Measurements from ENCODE around the gene CHN2. TPM values are rescaled to one million over a fixed set of nuclear protein-coding genes. Genes with fewer than 3 reads are reported as not detected.

Gene CHN2
- polyA plus RNA-seq, 1 of the 3 experiments (the other 2 are of a cell fraction), result 0.02 TPM

DNA sequence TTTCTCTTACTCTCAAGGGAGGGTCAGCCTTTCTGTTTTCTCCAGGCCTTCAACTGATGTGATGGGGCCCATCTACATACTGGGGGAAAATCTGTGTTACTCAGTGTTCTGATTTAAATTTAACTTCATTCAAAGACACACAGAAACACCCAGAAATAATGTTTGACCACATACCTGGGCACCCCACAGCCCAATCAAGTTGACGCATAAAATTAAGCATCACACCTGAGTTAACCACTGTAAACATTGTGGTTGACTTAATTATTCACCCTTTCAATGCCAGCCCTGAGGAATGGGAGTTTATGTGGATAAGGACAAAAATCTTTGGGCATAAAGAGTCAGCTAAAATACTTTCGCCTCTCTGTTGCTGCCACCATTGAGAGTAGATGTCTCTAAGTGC lies 10.0 kb upstream of the CHN2 start:
- ChIA-PET CTCF (interaction anchor here (0.8 to 2.0 kb wide), 6 partner anchors 12 to 263 kb away, joined by 3 to 12 read pairs (median 4); no protein-coding TSS in a partner anchor), POLR2A (no interaction called here)
- no peak for TF ChIP-seq EP300 (IDR thresholded peaks at IDR 0.05; ENCODE audit: borderline replicate concordance in 1 of 2, low read depth in 1 of 2, low read length in 1 of 2)
- no peak for TF ChIP-seq MAX (IDR thresholded peaks at IDR 0.05; ENCODE audit: low read depth)
- TF ChIP-seq TCF12 (IDR thresholded peaks at IDR 0.05), result no peak
- TF ChIP-seq, protein P1, sequence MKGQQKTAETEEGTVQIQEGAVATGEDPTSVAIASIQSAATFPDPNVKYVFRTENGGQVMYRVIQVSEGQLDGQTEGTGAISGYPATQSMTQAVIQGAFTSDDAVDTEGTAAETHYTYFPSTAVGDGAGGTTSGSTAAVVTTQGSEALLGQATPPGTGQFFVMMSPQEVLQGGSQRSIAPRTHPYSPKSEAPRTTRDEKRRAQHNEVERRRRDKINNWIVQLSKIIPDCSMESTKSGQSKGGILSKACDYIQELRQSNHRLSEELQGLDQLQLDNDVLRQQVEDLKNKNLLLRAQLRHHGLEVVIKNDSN (IDR thresholded peaks at IDR 0.05; ENCODE audit: borderline replicate concordance, low read depth), result no peak
- TF ChIP-seq TAF1 (IDR thresholded peaks at IDR 0.05; ENCODE audit: borderline replicate concordance, low read depth, low read length), result no peak
- TF ChIP-seq, protein P2, sequence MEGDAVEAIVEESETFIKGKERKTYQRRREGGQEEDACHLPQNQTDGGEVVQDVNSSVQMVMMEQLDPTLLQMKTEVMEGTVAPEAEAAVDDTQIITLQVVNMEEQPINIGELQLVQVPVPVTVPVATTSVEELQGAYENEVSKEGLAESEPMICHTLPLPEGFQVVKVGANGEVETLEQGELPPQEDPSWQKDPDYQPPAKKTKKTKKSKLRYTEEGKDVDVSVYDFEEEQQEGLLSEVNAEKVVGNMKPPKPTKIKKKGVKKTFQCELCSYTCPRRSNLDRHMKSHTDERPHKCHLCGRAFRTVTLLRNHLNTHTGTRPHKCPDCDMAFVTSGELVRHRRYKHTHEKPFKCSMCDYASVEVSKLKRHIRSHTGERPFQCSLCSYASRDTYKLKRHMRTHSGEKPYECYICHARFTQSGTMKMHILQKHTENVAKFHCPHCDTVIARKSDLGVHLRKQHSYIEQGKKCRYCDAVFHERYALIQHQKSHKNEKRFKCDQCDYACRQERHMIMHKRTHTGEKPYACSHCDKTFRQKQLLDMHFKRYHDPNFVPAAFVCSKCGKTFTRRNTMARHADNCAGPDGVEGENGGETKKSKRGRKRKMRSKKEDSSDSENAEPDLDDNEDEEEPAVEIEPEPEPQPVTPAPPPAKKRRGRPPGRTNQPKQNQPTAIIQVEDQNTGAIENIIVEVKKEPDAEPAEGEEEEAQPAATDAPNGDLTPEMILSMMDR (IDR thresholded peaks at IDR 0.05), result no peak
- TF ChIP-seq FOXM1 (IDR thresholded peaks at IDR 0.05; ENCODE audit: low read depth), result no peak
- no peak for TF ChIP-seq CHD2 (IDR thresholded peaks at IDR 0.05; ENCODE audit: low read length, partially characterized antibody)
- TF ChIP-seq SMC3 (IDR thresholded peaks at IDR 0.05; ENCODE audit: low read depth, low read length), result no peak
- TF ChIP-seq POLR2AphosphoS5 (IDR thresholded peaks at IDR 0.05; ENCODE audit: low read depth, low read length), result no peak
- TF ChIP-seq TEAD4 (IDR thresholded peaks at IDR 0.05; ENCODE audit: borderline replicate concordance, insufficient read depth), result no peak
- TF ChIP-seq RAD21 (IDR thresholded peaks at IDR 0.05; ENCODE audit: low read length), result no peak
- no peak for TF ChIP-seq MEF2A (IDR thresholded peaks at IDR 0.05; ENCODE audit: borderline replicate concordance, low read depth)
- TF ChIP-seq FOSL2 (IDR thresholded peaks at IDR 0.05; ENCODE audit: borderline replicate concordance, low read depth), result no peak
- no peaks in the 10 kb centered on the region for H3K79me2 ChIP-seq (ENCODE audit: insufficient read depth)
- no peaks in the 10 kb centered on the region; the same call in 1 of the 2 replicates for H3K27me3 ChIP-seq (ENCODE audit: insufficient read depth)
- H3K36me3 ChIP-seq (replicated peaks in 1 of 2; ENCODE audit: control insufficient read depth in 1 of 2, insufficient read depth in 2 of 2, low read length in 1 of 2), result no peaks in the 10 kb centered on the region
- no peak for DNase-seq
- H3K4me1 ChIP-seq (ENCODE audit: control insufficient read depth in 1 of 2, insufficient read depth in 2 of 2, low read depth in 1 of 2, low read length in 1 of 2), result peaks cover 0 to 1% of the 10 kb centered on the region in 2 experiments; a peak in 1 of 4 replicates
- H3K4me2 ChIP-seq, result no peak overlapping the region
- H4K20me1 ChIP-seq (ENCODE audit: insufficient read depth), result no peaks in the 10 kb centered on the region
- no peak overlapping the region for H3K9ac ChIP-seq
- no peak overlapping the region for H3K4me3 ChIP-seq (ENCODE audit: low read depth in 2 of 2, low read length in 1 of 2)
- 69% methylated on average over 2 of the region's 2 CpGs for WGBS (ENCODE audit: low lambda C conversion rate)
- H2AFZ ChIP-seq (ENCODE audit: low read depth), result no peak overlapping the region
- no peak overlapping the region for H3K27ac ChIP-seq (ENCODE audit: low read depth in 2 of 2, low read length in 1 of 2)
- no peaks in the 10 kb centered on the region for H3K9me2 ChIP-seq
- no peaks in the 10 kb centered on the region for H3K9me3 ChIP-seq
- no peaks in the 10 kb centered on the region for H3F3A ChIP-seq (replicated peaks; ENCODE audit: insufficient read depth)

- 45% methylated on average over 6 of the region's 6 CpGs for WGBS (ENCODE audit: low lambda C conversion rate)
- no peak overlapping the region for H3K4me2 ChIP-seq
- no peak overlapping the region for H2AFZ ChIP-seq (ENCODE audit: low read depth)
- H3K4me1 ChIP-seq (ENCODE audit: control insufficient read depth in 1 of 2, insufficient read depth in 2 of 2, low read depth in 1 of 2, low read length in 1 of 2), result peaks cover 0 to 4% of the 10 kb centered on the region in 2 experiments; a peak in 1 of 4 replicates
- H3K36me3 ChIP-seq (replicated peaks in 1 of 2; ENCODE audit: control insufficient read depth in 1 of 2, insufficient read depth in 2 of 2, low read length in 1 of 2), result no peaks in the 10 kb centered on the region
- ChIA-PET CTCF (interaction anchor here (1.0 to 2.0 kb wide), 6 partner anchors 56 to 263 kb away, joined by 3 to 12 read pairs (median 5); no protein-coding TSS in a partner anchor), POLR2A (no interaction called here)
- no peak overlapping the region for H3K4me3 ChIP-seq (ENCODE audit: low read depth in 2 of 2, low read length in 1 of 2)
- no peak overlapping the region for H3K9ac ChIP-seq
- H3F3A ChIP-seq (replicated peaks; ENCODE audit: insufficient read depth), result no peaks in the 10 kb centered on the region
- no peaks in the 10 kb centered on the region for H3K9me3 ChIP-seq
- H4K20me1 ChIP-seq (ENCODE audit: insufficient read depth), result no peaks in the 10 kb centered on the region
- H3K27ac ChIP-seq (ENCODE audit: low read depth in 2 of 2, low read length in 1 of 2), result no peak overlapping the region
- no peaks in the 10 kb centered on the region for H3K9me2 ChIP-seq
- H3K27me3 ChIP-seq (ENCODE audit: insufficient read depth), result peaks cover 3% of the 10 kb centered on the region; the same call in 1 of the 2 replicates
- H3K79me2 ChIP-seq (ENCODE audit: insufficient read depth), result no peaks in the 10 kb centered on the region
- DNase-seq, result no peak
- TF ChIP-seq, protein P3, sequence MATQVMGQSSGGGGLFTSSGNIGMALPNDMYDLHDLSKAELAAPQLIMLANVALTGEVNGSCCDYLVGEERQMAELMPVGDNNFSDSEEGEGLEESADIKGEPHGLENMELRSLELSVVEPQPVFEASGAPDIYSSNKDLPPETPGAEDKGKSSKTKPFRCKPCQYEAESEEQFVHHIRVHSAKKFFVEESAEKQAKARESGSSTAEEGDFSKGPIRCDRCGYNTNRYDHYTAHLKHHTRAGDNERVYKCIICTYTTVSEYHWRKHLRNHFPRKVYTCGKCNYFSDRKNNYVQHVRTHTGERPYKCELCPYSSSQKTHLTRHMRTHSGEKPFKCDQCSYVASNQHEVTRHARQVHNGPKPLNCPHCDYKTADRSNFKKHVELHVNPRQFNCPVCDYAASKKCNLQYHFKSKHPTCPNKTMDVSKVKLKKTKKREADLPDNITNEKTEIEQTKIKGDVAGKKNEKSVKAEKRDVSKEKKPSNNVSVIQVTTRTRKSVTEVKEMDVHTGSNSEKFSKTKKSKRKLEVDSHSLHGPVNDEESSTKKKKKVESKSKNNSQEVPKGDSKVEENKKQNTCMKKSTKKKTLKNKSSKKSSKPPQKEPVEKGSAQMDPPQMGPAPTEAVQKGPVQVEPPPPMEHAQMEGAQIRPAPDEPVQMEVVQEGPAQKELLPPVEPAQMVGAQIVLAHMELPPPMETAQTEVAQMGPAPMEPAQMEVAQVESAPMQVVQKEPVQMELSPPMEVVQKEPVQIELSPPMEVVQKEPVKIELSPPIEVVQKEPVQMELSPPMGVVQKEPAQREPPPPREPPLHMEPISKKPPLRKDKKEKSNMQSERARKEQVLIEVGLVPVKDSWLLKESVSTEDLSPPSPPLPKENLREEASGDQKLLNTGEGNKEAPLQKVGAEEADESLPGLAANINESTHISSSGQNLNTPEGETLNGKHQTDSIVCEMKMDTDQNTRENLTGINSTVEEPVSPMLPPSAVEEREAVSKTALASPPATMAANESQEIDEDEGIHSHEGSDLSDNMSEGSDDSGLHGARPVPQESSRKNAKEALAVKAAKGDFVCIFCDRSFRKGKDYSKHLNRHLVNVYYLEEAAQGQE (IDR thresholded peaks at IDR 0.05; ENCODE audit: low read depth, low read length), result no peak
- no peak for TF ChIP-seq MAX (IDR thresholded peaks at IDR 0.05; ENCODE audit: low read depth)
- TF ChIP-seq GABPA (IDR thresholded peaks at IDR 0.05; ENCODE audit: low read depth), result no peak
- TF ChIP-seq TEAD4 (IDR thresholded peaks at IDR 0.05; ENCODE audit: borderline replicate concordance, insufficient read depth), result no peak
- TF ChIP-seq, protein P4, sequence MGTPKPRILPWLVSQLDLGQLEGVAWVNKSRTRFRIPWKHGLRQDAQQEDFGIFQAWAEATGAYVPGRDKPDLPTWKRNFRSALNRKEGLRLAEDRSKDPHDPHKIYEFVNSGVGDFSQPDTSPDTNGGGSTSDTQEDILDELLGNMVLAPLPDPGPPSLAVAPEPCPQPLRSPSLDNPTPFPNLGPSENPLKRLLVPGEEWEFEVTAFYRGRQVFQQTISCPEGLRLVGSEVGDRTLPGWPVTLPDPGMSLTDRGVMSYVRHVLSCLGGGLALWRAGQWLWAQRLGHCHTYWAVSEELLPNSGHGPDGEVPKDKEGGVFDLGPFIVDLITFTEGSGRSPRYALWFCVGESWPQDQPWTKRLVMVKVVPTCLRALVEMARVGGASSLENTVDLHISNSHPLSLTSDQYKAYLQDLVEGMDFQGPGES (IDR thresholded peaks at IDR 0.05; ENCODE audit: low read depth, low read length), result no peak
- TF ChIP-seq, protein P1 (IDR thresholded peaks at IDR 0.05; ENCODE audit: borderline replicate concordance, low read depth), result no peak
- TF ChIP-seq TAF1 (IDR thresholded peaks at IDR 0.05; ENCODE audit: borderline replicate concordance, low read depth, low read length), result no peak
- no peak for TF ChIP-seq RAD21 (IDR thresholded peaks at IDR 0.05; ENCODE audit: low read length)
- no peak for TF ChIP-seq CHD2 (IDR thresholded peaks at IDR 0.05; ENCODE audit: low read length, partially characterized antibody)
- no peak for TF ChIP-seq JUND (IDR thresholded peaks at IDR 0.05)
Observed at GRCh38 chr7:29185613-29186012, 9.0 kb upstream of the CHN2 start.
